ENCODE results near the gene FEM1C. TPM values are rescaled to one million over a fixed set of nuclear protein-coding genes. Genes with fewer than 3 reads are reported as not detected.

The FEM1C gene
- polyA plus RNA-seq, 1 donor (not counting 4 experiments of a cell fraction or from before 2014, with no cell fraction given), result 11.9 TPM

- no peak for DNase-seq (ENCODE audit: low read depth, low spot score)
- no peaks in the 10 kb centered on the region for H4K20me1 ChIP-seq (ENCODE audit: control insufficient read depth, extremely low read depth, insufficient read depth, low read length)
- dilution Hi-C loops (cut with MboI; ENCODE audit: extremely low pct_ligation_motif_present, low sequenced_read_pairs), result no loop called here
- no peak for FAIRE-seq
- no peaks in the 10 kb centered on the region for H3K36me3 ChIP-seq (ENCODE audit: control insufficient read depth in 2 of 2, extremely low read depth in 1 of 2, insufficient read depth in 2 of 2, low read length in 2 of 2)
- no peaks in the 10 kb centered on the region for H3K79me2 ChIP-seq (ENCODE audit: control insufficient read depth, insufficient read depth, low read length)
- H3K9me1 ChIP-seq (ENCODE audit: control insufficient read depth, extremely low read depth, insufficient read depth, low read length), result no peaks in the 10 kb centered on the region
- no peaks in the 10 kb centered on the region for H3K4me1 ChIP-seq (ENCODE audit: control insufficient read depth, extremely low read depth, insufficient read depth, low read length)
- TF ChIP-seq EZH2 (IDR thresholded peaks at IDR 0.05; ENCODE audit: low read length) (no peak), CTCF (optimal IDR thresholded peaks at IDR 0.05 in 1 of 3, IDR thresholded peaks at IDR 0.05 in 1 of 3, conservative IDR thresholded peaks at IDR 0.05 in 1 of 3; ENCODE audit: extremely low read depth in 1 of 3, insufficient read depth in 2 of 3, low read length in 3 of 3) (no peak)
- no peak overlapping the region for H2AFZ ChIP-seq (ENCODE audit: control insufficient read depth, low read length)
- no peaks in the 10 kb centered on the region for H3K9me3 ChIP-seq (ENCODE audit: control insufficient read depth, low read depth, low read length)
- no peak overlapping the region for H3K27ac ChIP-seq (ENCODE audit: control insufficient read depth, insufficient read depth, low read length)
- no peak overlapping the region for H3K9ac ChIP-seq (ENCODE audit: control insufficient read depth, extremely low read depth, insufficient read depth, low read length)
- H3K4me2 ChIP-seq (ENCODE audit: control insufficient read depth, extremely low read depth, insufficient read depth, low read depth, low read length), result no peak overlapping the region
- no peaks in the 10 kb centered on the region for H3K27me3 ChIP-seq (ENCODE audit: control insufficient read depth, extremely low read depth, insufficient read depth, low read length)
- H3K4me3 ChIP-seq (ENCODE audit: control insufficient read depth in 2 of 3, extremely low read depth in 1 of 3, insufficient read depth in 2 of 3, low read depth in 1 of 3, low read length in 3 of 3), result no peak overlapping the region
Observed at GRCh38 chr5:115486728-115487127, 57.8 kb downstream of the FEM1C start.

GRCh38 chr5:115484368-115484767 is 60.2 kb downstream of the FEM1C start:
- Histone ChIP-seq H3K79me2 (ENCODE audit: control insufficient read depth, insufficient read depth, low read length) (no peaks in the 10 kb centered on the region), H4K20me1 (ENCODE audit: control insufficient read depth, extremely low read depth, insufficient read depth, low read length) (no peaks in the 10 kb centered on the region), H3K27me3 (ENCODE audit: control insufficient read depth, extremely low read depth, insufficient read depth, low read length) (no peaks in the 10 kb centered on the region), H2AFZ (ENCODE audit: control insufficient read depth, low read length) (no peak overlapping the region), H3K4me1 (ENCODE audit: control insufficient read depth, extremely low read depth, insufficient read depth, low read length) (no peaks in the 10 kb centered on the region), H3K36me3 (ENCODE audit: control insufficient read depth in 2 of 2, extremely low read depth in 1 of 2, insufficient read depth in 2 of 2, low read length in 2 of 2) (no peaks in the 10 kb centered on the region), H3K4me3 (ENCODE audit: control insufficient read depth in 2 of 3, extremely low read depth in 1 of 3, insufficient read depth in 2 of 3, low read depth in 1 of 3, low read length in 3 of 3) (no peak overlapping the region), H3K4me2 (ENCODE audit: control insufficient read depth, extremely low read depth, insufficient read depth, low read depth, low read length) (no peak overlapping the region), H3K9me3 (ENCODE audit: control insufficient read depth, low read depth, low read length) (no peaks in the 10 kb centered on the region), H3K27ac (ENCODE audit: control insufficient read depth, insufficient read depth, low read length) (no peak overlapping the region), H3K9me1 (ENCODE audit: control insufficient read depth, extremely low read depth, insufficient read depth, low read length) (no peaks in the 10 kb centered on the region), H3K9ac (ENCODE audit: control insufficient read depth, extremely low read depth, insufficient read depth, low read length) (no peak overlapping the region)
- no peak for TF ChIP-seq CTCF (optimal IDR thresholded peaks at IDR 0.05 in 1 of 3, IDR thresholded peaks at IDR 0.05 in 1 of 3, conservative IDR thresholded peaks at IDR 0.05 in 1 of 3; ENCODE audit: extremely low read depth in 1 of 3, insufficient read depth in 2 of 3, low read length in 3 of 3)
- TF ChIP-seq EZH2 (IDR thresholded peaks at IDR 0.05; ENCODE audit: low read length), result no peak
- dilution Hi-C loops (cut with MboI; ENCODE audit: extremely low pct_ligation_motif_present, low sequenced_read_pairs), result no loop called here
- DNase-seq (ENCODE audit: low read depth, low spot score), result no peak
- FAIRE-seq, result no peak
